Measurements from ENCODE around the gene SETMAR. TPM values are rescaled to one million over a fixed set of nuclear protein-coding genes. Genes with fewer than 3 reads are reported as not detected.

SETMAR gene
- total and polyA plus RNA-seq, 2 of the 4 experiments (the other 2 are of a cell fraction), result 12.7 to 18.1 TPM

DNA sequence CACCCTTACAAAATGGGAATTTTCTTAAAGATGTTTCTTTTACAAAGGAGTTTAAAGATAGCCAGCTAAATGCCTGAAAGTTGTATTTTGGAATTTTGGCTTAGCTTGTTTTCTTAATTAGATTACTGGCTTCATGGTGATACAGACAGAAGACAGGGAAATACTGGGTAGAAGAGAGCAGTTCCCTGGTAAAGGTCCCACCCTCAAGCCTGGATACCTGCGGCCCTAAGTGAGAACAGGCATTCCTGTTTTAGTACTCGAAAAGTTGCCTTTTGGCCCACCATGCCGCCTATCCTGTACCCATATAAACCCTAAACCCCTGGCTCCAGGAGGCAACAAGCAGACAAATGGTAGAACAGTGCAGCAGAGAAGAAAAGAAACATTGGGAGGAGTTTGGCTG is 29.4 kb downstream of the SETMAR start:
- Histone ChIP-seq H3K9ac (ENCODE audit: low read depth, low read length) (no peak overlapping the region), H3K9me1 (ENCODE audit: insufficient read depth, low read length) (no peaks in the 10 kb centered on the region), H4K20me1 (ENCODE audit: insufficient read depth, low read length) (no peaks in the 10 kb centered on the region), H3K27me3 (ENCODE audit: control insufficient read depth, insufficient read depth, low read length) (no peaks in the 10 kb centered on the region), H4K5ac (ENCODE audit: low read depth, low read length) (no peak overlapping the region), H2AK9ac (replicated peaks; ENCODE audit: low read depth, low read length, poor library complexity) (no peak overlapping the region), H3K4me2 (ENCODE audit: low read depth, low read length) (no peak overlapping the region), H3K18ac (ENCODE audit: low read depth, low read length) (no peak overlapping the region), H3K14ac (replicated peaks; ENCODE audit: low read depth, low read length) (no peak overlapping the region), H3K4ac (ENCODE audit: low read depth, low read length) (no peak overlapping the region), H2BK20ac (ENCODE audit: low read depth, low read length) (no peak overlapping the region), H2AFZ (replicated peaks; ENCODE audit: low read length, poor library complexity) (no peak overlapping the region), H4K8ac (ENCODE audit: low read depth in 2 of 2, low read length in 2 of 2) (no peak overlapping the region), H3K27ac (ENCODE audit: insufficient read depth, low read length) (no peak overlapping the region), H4K91ac (ENCODE audit: insufficient read depth, low read depth, low read length) (no peak overlapping the region), H3K36me3 (ENCODE audit: control insufficient read depth, insufficient read depth, low read length) (no peaks in the 10 kb centered on the region), H3K4me3 (ENCODE audit: insufficient read depth, low read depth, low read length) (no peak overlapping the region), H3K79me1 (ENCODE audit: low read depth in 1 of 2, low read length in 2 of 2) (no peaks in the 10 kb centered on the region), H2BK5ac (ENCODE audit: low read depth, low read length, poor library complexity, severe bottlenecking) (no peak overlapping the region), H3K56ac (ENCODE audit: extremely low read depth, insufficient read depth, low read length) (no peak overlapping the region), H3K23ac (ENCODE audit: low read depth, low read length) (no peak overlapping the region), H2BK120ac (ENCODE audit: low read depth, low read length) (no peak overlapping the region), H3K4me1 (ENCODE audit: control insufficient read depth, insufficient read depth, low read length) (peaks cover 2% of the 10 kb centered on the region; the same call in 1 of the 2 replicates), H2AK5ac (ENCODE audit: low read depth, low read length) (no peak overlapping the region), H3K9me3 (ENCODE audit: control insufficient read depth, insufficient read depth, low read length) (no peaks in the 10 kb centered on the region), H2BK15ac (ENCODE audit: low read depth, low read length) (no peak overlapping the region)
- in situ Hi-C loops (cut with MboI; ENCODE audit: low sequenced_read_pairs) (no loop called here), dilution Hi-C loops (cut with HindIII; ENCODE audit: low sequenced_read_pairs, unreplicated experiment) (no loop called here), intact Hi-C loops (cut with micrococcal nuclease) (no loop called here)
- no CpG with 5 or more reads among the region's 3 CpGs for WGBS, 2 experiments (ENCODE audit: extremely low coverage in 2 of 2, insufficient read length in 1 of 2)
- TF ChIP-seq BHLHE40 (IDR thresholded peaks at IDR 0.05; ENCODE audit: low read depth, low read length) (no peak), POLR2A (IDR thresholded peaks at IDR 0.05; ENCODE audit: low read depth, low read length) (no peak), ELK1 (IDR thresholded peaks at IDR 0.05; ENCODE audit: borderline replicate concordance, low read depth, low read length) (no peak), MXI1 (IDR thresholded peaks at IDR 0.05; ENCODE audit: borderline replicate concordance, low read depth, low read length) (no peak), SMC3 (IDR thresholded peaks at IDR 0.05; ENCODE audit: low read depth, low read length) (no peak), NFE2L2 (IDR thresholded peaks at IDR 0.05; ENCODE audit: low read depth, low read length) (no peak), RAD21 (IDR thresholded peaks at IDR 0.05; ENCODE audit: low read length) (no peak), RCOR1 (IDR thresholded peaks at IDR 0.05; ENCODE audit: insufficient replicate concordance, low read length) (no peak), FOS (IDR thresholded peaks at IDR 0.05; ENCODE audit: low read depth, low read length) (no peak), MAZ (IDR thresholded peaks at IDR 0.05; ENCODE audit: borderline replicate concordance, low read depth, low read length) (no peak)
- TF ChIP-seq, protein P1, sequence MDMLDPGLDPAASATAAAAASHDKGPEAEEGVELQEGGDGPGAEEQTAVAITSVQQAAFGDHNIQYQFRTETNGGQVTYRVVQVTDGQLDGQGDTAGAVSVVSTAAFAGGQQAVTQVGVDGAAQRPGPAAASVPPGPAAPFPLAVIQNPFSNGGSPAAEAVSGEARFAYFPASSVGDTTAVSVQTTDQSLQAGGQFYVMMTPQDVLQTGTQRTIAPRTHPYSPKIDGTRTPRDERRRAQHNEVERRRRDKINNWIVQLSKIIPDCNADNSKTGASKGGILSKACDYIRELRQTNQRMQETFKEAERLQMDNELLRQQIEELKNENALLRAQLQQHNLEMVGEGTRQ (IDR thresholded peaks at IDR 0.05; ENCODE audit: low read depth, low read length), result no peak
- POLR2A ChIA-PET (ENCODE audit: unreplicated experiment), result no interaction called here
- no TSS peak for BruUV-seq (replicated peaks)
- no peak for ATAC-seq (ENCODE audit: low read depth)
- DNase-seq, result no peak
- CTCF ChIA-PET, result interaction anchor here (1.7 kb wide), 1 partner anchor 18 kb away, joined by 10 read pairs; no protein-coding TSS in a partner anchor

All from IMR-90 (cell line).